ENCODE data around the gene FHOD3.

DNA sequence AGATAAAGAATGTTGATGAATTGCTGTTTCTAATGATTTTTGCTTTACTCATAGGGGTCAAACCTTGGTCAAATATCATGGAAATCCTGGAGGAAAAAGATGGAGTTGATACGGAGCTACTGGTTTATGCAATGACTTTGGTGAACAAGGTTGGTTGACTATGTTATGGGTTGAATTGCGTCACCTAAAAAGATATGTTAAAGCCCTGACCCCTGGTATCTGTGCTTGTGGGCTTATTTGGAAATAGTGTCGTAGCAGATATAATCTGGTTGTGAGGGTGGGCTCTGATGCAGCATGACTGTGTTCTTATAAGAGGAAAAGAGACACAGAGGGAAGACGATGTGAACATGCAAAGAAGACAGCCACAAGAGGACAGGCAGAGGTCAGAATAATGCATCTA lies 305.1 kb downstream of the FHOD3 start:
- TF ChIP-seq, protein P1, sequence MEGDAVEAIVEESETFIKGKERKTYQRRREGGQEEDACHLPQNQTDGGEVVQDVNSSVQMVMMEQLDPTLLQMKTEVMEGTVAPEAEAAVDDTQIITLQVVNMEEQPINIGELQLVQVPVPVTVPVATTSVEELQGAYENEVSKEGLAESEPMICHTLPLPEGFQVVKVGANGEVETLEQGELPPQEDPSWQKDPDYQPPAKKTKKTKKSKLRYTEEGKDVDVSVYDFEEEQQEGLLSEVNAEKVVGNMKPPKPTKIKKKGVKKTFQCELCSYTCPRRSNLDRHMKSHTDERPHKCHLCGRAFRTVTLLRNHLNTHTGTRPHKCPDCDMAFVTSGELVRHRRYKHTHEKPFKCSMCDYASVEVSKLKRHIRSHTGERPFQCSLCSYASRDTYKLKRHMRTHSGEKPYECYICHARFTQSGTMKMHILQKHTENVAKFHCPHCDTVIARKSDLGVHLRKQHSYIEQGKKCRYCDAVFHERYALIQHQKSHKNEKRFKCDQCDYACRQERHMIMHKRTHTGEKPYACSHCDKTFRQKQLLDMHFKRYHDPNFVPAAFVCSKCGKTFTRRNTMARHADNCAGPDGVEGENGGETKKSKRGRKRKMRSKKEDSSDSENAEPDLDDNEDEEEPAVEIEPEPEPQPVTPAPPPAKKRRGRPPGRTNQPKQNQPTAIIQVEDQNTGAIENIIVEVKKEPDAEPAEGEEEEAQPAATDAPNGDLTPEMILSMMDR (conservative IDR thresholded peaks at IDR 0.05; ENCODE audit: low read depth, low read length) = no peak
- TF ChIP-seq EZH2 (IDR thresholded peaks at IDR 0.05; ENCODE audit: borderline replicate concordance, low read depth, low read length, poor library complexity, severe bottlenecking) = no peak

Data from A673 (cell line).